ENCODE results near the gene MAFB.

Gene MAFB

DNA sequence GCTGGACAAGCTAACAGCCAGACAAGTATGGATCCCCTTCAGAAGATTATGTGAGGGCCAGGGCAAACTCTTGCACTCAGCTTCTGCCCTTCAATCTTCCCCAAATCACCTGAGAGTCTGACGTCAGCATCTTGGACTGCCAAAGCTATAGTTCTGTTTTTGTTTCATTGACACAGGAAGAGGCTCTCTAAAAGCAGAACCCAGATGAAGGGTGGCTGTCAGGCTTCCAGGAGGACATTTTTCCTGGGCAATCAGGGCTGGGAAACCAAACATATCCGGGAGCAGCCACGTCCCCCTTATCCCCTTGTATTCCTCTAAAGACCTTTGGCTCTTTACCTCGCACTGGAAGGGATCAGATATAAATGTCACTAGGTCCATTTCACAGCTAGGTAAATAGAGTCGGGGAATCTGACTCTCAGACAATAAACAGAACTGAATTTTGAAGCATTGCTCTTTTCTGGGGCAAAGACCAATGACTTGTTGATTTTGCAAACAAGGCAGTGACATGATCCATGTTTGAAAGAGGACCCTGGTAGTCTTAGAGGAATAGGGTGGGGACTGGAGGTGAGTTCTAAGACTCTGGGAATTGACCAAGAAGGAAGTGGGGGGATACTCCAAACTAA lies 13.3 kb downstream of the MAFB start:
- no peaks in the 10 kb centered on the region for H3K9me3 Mint-ChIP-seq
- H3K27me3 Mint-ChIP-seq = peaks cover 40% of the 10 kb centered on the region
- no peaks in the 10 kb centered on the region for H3K36me3 Mint-ChIP-seq (ENCODE audit: insufficient read depth)
- DNase-seq (ENCODE audit: low spot score in 2 of 2) (no peak), ATAC-seq (replicated peaks; ENCODE audit: extremely low read depth, poor library complexity, severe bottlenecking) (no peak)
- H3K4me3 Mint-ChIP-seq = no peak overlapping the region
- no peak overlapping the region for H3K27ac Mint-ChIP-seq (ENCODE audit: low read depth)
- H3K4me1 Mint-ChIP-seq = no peaks in the 10 kb centered on the region

- Mint-ChIP-seq H3K36me3 (ENCODE audit: insufficient read depth) (no peaks in the 10 kb centered on the region), H3K27ac (ENCODE audit: low read depth) (no peak overlapping the region), H3K4me3 (no peak overlapping the region), H3K27me3 (peaks cover 34% of the 10 kb centered on the region), H3K9me3 (no peaks in the 10 kb centered on the region), H3K4me1 (no peaks in the 10 kb centered on the region)
- no peak for DNase-seq (ENCODE audit: low spot score in 2 of 2)
- ATAC-seq (replicated peaks; ENCODE audit: extremely low read depth, poor library complexity, severe bottlenecking) = no peak
Observed at GRCh38 chr20:40673442-40673841, 15.6 kb downstream of the MAFB start.

DNA sequence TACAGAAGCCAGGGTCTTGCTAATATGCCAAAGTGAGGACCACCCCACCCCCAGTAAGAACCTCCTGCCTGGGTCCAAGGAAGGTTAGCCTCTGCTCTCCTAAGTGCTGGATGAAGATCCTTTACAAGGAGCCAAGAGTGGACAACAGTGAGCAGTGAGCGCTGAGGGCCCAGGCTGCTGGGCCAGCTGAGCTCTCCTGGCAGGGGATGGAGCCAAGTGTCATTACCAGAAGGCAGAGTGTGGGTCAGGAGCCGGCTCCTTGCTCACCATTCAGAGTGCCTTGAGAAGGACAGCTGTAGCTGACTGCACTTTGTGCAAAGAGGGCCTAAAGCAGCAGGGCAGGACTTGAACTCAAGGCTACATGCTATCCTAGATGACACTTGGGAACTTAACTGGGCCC lies 16.9 kb downstream of the MAFB start:
- no peak for DNase-seq (ENCODE audit: low spot score in 2 of 2)

DNA sequence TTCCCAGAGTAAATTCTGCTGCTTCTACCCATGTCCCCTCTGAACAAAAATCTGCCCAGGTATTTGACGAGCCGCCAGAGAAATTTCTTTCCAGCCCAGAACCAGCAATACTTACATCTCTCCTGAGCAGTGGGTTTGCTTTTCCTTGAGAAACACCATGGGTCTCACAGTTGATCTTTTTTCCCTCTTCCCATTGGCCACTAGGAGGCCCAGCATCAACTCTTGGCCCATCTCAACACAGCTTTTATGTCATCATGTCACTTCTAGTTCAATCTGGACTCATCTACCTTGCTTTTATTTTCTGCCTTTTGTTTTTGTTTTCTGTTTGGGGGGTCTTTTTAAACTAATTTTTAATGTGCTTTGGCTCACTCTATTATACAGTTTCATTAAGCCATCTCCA lies 18.8 kb downstream of the MAFB start:
- Mint-ChIP-seq H3K27me3 (peaks cover 10% of the 10 kb centered on the region), H3K4me1 (no peaks in the 10 kb centered on the region), H3K27ac (ENCODE audit: low read depth) (no peak overlapping the region), H3K36me3 (ENCODE audit: insufficient read depth) (no peaks in the 10 kb centered on the region), H3K4me3 (no peak overlapping the region), H3K9me3 (no peaks in the 10 kb centered on the region)
- ATAC-seq (replicated peaks; ENCODE audit: extremely low read depth, poor library complexity, severe bottlenecking) = no peak
- no peak for DNase-seq (ENCODE audit: low spot score in 2 of 2)

More for the DNA sequence above, 16.9 kb downstream of the MAFB start:
- H3K27ac Mint-ChIP-seq (ENCODE audit: low read depth) = no peak overlapping the region
- no peaks in the 10 kb centered on the region for H3K36me3 Mint-ChIP-seq (ENCODE audit: insufficient read depth)
- no peak for ATAC-seq (replicated peaks; ENCODE audit: extremely low read depth, poor library complexity, severe bottlenecking)
- H3K9me3 Mint-ChIP-seq = no peaks in the 10 kb centered on the region
- H3K27me3 Mint-ChIP-seq = peaks cover 27% of the 10 kb centered on the region
- no peak overlapping the region for H3K4me3 Mint-ChIP-seq
- no peaks in the 10 kb centered on the region for H3K4me1 Mint-ChIP-seq

- DNase-seq (ENCODE audit: low spot score in 2 of 2) (no peak), ATAC-seq (replicated peaks; ENCODE audit: extremely low read depth, poor library complexity, severe bottlenecking) (no peak)
- Mint-ChIP-seq H3K27ac (ENCODE audit: low read depth) (no peak overlapping the region), H3K36me3 (ENCODE audit: insufficient read depth) (no peaks in the 10 kb centered on the region), H3K27me3 (peaks cover 10% of the 10 kb centered on the region), H3K4me1 (no peaks in the 10 kb centered on the region), H3K4me3 (no peak overlapping the region), H3K9me3 (no peaks in the 10 kb centered on the region)
Observed at GRCh38 chr20:40669692-40670091, 19.3 kb downstream of the MAFB start.

DNA sequence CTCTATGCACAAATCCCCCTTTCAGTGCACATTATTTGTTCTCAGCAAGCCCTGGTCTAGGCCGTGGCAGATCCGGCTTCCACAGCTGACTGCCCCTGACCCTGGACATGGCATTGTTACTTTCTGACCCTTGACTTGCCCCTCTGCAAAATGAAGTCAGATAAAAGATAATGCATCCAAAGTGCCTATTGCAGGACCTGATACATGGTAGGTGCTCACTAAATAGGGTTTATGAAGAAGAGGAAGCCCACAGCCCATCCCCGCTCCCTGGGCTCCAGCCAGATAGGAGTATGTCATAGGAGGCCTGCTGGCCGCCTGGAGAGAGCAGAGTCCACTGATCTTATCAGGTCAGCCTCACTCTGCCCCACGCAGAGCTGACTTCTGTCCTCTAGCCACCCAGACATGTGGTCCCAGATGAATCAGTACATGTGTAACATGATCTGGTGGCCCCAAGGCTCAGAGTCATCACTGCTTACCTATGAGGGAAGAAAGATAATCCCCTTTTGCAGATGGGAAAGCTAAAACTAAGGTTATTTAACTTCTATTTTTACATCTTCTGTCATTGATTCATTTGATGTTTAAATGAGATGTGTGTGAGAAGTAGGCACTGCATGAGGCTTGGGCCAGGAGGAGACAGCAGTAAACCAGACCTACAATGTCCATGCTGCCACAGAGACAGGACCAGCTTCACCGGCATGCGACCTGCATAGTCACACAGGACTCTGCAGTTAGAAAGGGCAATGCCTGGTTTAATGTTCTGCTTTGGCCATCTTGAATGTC lies 20.4 kb downstream of the MAFB start:
- Mint-ChIP-seq H3K4me1 (no peaks in the 10 kb centered on the region), H3K9me3 (no peaks in the 10 kb centered on the region), H3K27me3 (peaks cover 6% of the 10 kb centered on the region), H3K36me3 (ENCODE audit: insufficient read depth) (no peaks in the 10 kb centered on the region), H3K27ac (ENCODE audit: low read depth) (no peak overlapping the region), H3K4me3 (no peak overlapping the region)
- ATAC-seq (replicated peaks; ENCODE audit: extremely low read depth, poor library complexity, severe bottlenecking) (no peak), DNase-seq (ENCODE audit: low spot score in 2 of 2) (no peak)

DNA sequence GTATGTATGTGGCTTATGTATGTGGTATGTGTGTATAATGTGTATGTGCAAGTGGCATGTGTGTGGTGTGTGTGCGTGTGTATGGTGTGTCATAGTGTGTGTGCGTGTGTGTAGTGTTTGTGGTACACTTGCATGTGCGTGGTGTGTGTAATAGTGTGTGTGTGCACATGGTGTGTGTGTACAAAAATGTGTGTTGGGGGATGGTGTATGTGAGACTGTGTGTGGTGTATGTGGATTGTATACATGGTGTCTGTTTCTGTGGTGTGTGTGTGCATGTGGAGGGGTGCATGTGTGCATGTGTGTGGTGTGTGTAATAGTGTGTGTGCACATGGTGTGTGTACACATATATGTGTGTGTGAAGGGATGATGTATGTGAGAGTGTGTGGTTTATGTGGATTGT lies 21.5 kb downstream of the MAFB start:
- DNase-seq (ENCODE audit: low spot score in 2 of 2) = no peak
- H3K4me1 Mint-ChIP-seq = no peaks in the 10 kb centered on the region
- ATAC-seq (replicated peaks; ENCODE audit: extremely low read depth, poor library complexity, severe bottlenecking) = no peak
- H3K9me3 Mint-ChIP-seq = no peaks in the 10 kb centered on the region
- H3K36me3 Mint-ChIP-seq (ENCODE audit: insufficient read depth) = no peaks in the 10 kb centered on the region
- no peak overlapping the region for H3K27ac Mint-ChIP-seq (ENCODE audit: low read depth)
- H3K27me3 Mint-ChIP-seq = no peaks in the 10 kb centered on the region
- H3K4me3 Mint-ChIP-seq = no peak overlapping the region

GRCh38 chr20:40666336-40666735 lies 22.7 kb downstream of the MAFB start:
- Mint-ChIP-seq H3K9me3 (no peaks in the 10 kb centered on the region), H3K4me1 (no peaks in the 10 kb centered on the region), H3K27me3 (no peaks in the 10 kb centered on the region), H3K4me3 (no peak overlapping the region), H3K36me3 (ENCODE audit: insufficient read depth) (no peaks in the 10 kb centered on the region), H3K27ac (ENCODE audit: low read depth) (no peak overlapping the region)
- ATAC-seq (replicated peaks; ENCODE audit: extremely low read depth, poor library complexity, severe bottlenecking) = no peak
- no peak for DNase-seq (ENCODE audit: low spot score in 2 of 2)

GRCh38 chr20:40664891-40665290 lies 24.1 kb downstream of the MAFB start:
- H3K9me3 Mint-ChIP-seq = no peaks in the 10 kb centered on the region
- H3K4me1 Mint-ChIP-seq = no peaks in the 10 kb centered on the region
- peaks cover 3% of the 10 kb centered on the region for H3K27me3 Mint-ChIP-seq
- H3K27ac Mint-ChIP-seq (ENCODE audit: low read depth) = no peak overlapping the region
- DNase-seq (ENCODE audit: low spot score in 2 of 2) = no peak
- ATAC-seq (replicated peaks; ENCODE audit: extremely low read depth, poor library complexity, severe bottlenecking) = no peak
- no peak overlapping the region for H3K4me3 Mint-ChIP-seq
- H3K36me3 Mint-ChIP-seq (ENCODE audit: insufficient read depth) = no peaks in the 10 kb centered on the region

GRCh38 chr20:40663991-40664880 lies 24.8 kb downstream of the MAFB start:
- Mint-ChIP-seq H3K4me1 (no peaks in the 10 kb centered on the region), H3K4me3 (no peak overlapping the region), H3K27ac (ENCODE audit: low read depth) (no peak overlapping the region), H3K36me3 (ENCODE audit: insufficient read depth) (no peaks in the 10 kb centered on the region), H3K27me3 (peaks cover 9% of the 10 kb centered on the region), H3K9me3 (no peaks in the 10 kb centered on the region)
- DNase-seq (ENCODE audit: low spot score in 2 of 2) = no peak
- no peak for ATAC-seq (replicated peaks; ENCODE audit: extremely low read depth, poor library complexity, severe bottlenecking)

DNA sequence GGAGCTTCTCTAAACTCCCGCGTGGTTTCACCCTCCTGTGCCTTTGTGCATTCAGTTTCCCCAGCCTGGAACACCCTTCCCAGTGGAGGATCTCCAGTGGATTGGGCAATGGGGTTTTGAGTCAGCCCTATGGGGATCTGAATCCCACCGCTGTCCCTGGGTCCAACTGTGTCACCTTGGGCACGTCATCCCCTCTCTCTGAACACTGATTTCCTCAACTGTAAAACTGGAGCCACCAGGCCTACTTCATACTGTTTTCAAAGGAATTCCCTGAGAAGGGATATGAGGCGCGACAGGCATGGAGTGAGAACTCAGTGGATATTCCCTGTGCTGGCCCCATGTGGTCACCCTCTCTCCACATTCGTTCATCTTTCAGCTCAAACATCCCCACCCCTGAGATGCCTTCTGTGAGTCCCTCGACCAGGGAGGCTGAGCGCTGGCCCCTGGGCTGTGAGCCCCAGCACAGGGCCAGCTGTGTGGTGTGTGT lies 25.7 kb downstream of the MAFB start:
- ATAC-seq (replicated peaks; ENCODE audit: extremely low read depth, poor library complexity, severe bottlenecking) (no peak), DNase-seq (ENCODE audit: low spot score in 2 of 2) (no peak)
- Mint-ChIP-seq H3K36me3 (ENCODE audit: insufficient read depth) (no peaks in the 10 kb centered on the region), H3K4me3 (no peak overlapping the region), H3K9me3 (no peaks in the 10 kb centered on the region), H3K27me3 (peaks cover 18% of the 10 kb centered on the region), H3K27ac (ENCODE audit: low read depth) (no peak overlapping the region), H3K4me1 (no peaks in the 10 kb centered on the region)

GRCh38 chr20:40659567-40659966 lies 29.5 kb downstream of the MAFB start:
- H3K36me3 Mint-ChIP-seq (ENCODE audit: insufficient read depth) = no peaks in the 10 kb centered on the region
- no peaks in the 10 kb centered on the region for H3K4me1 Mint-ChIP-seq
- H3K4me3 Mint-ChIP-seq = no peak overlapping the region
- peaks cover 42% of the 10 kb centered on the region for H3K27me3 Mint-ChIP-seq
- no peak for ATAC-seq (replicated peaks; ENCODE audit: extremely low read depth, poor library complexity, severe bottlenecking)
- no peaks in the 10 kb centered on the region for H3K9me3 Mint-ChIP-seq
- DNase-seq (ENCODE audit: low spot score in 2 of 2) = no peak
- no peak overlapping the region for H3K27ac Mint-ChIP-seq (ENCODE audit: low read depth)

All from central memory CD8-positive, alpha-beta T cell (primary cell).